HEK293 (cell line): Measurements from ENCODE around the gene MTPN.
A peak's percentile ranks its signal among the peaks of the same experiment; 100 is the strongest.

ENCODE experiments used
- MEIS1 ChIP-seq: sonication (generic); formaldehyde crosslinking; IDR thresholded peaks from 2 replicates; pipeline ENCODE4 v1.8.1; 2022; ENCODE audit warnings: missing genetic modification reagents, mild to moderate bottlenecking, borderline replicate concordance
- OSR2 ChIP-seq: fragments of 450-650 bp; formaldehyde crosslinking; IDR thresholded peaks from 2 replicates; pipeline ENCODE4 v1.5.1; 2016; ENCODE audit warnings: missing biosample characterization, missing genetic modification characterization
- SETDB1 ChIP-seq: IDR thresholded peaks from one replicate; pipeline ENCODE4 v1.6.1; 2017; ENCODE audit warnings: mild to moderate bottlenecking, low read length, moderate library complexity, mixed read lengths; ENCODE audit not compliant: insufficient read length
- SP7 ChIP-seq: fragments of 450-650 bp; formaldehyde crosslinking; IDR thresholded peaks from 2 replicates; pipeline ENCODE4 v1.5.1; 2016; ENCODE audit warnings: missing biosample characterization, missing genetic modification characterization
- TRIM28 ChIP-seq: IDR thresholded peaks from 2 replicates; pipeline ENCODE4 v1.6.1; 2011; ENCODE audit warnings: low read length, control low read depth, borderline replicate concordance
- ZBTB17 ChIP-seq: fragments of 450-650 bp; formaldehyde crosslinking; IDR thresholded peaks from 2 replicates; pipeline ENCODE4 v1.5.1; 2016; ENCODE audit warnings: missing biosample characterization, missing genetic modification characterization
- ZNF114 ChIP-seq: fragments of 450-650 bp; formaldehyde crosslinking; IDR thresholded peaks from 2 replicates; pipeline ENCODE4 v1.5.0; 2017; ENCODE audit warnings: missing biosample characterization, missing genetic modification characterization
- ZNF174 ChIP-seq: fragments of 450-650 bp; formaldehyde crosslinking; IDR thresholded peaks from 2 replicates; pipeline ENCODE4 v1.5.0; 2017; ENCODE audit warnings: missing biosample characterization, mild to moderate bottlenecking, missing genetic modification characterization
- ZNF19 ChIP-seq: fragments of 450-650 bp; formaldehyde crosslinking; IDR thresholded peaks from 2 replicates; pipeline ENCODE4; 2016; ENCODE audit warnings: missing biosample characterization, missing genetic modification characterization, low read depth
- ZNF2 ChIP-seq: fragments of 450-650 bp; formaldehyde crosslinking; IDR thresholded peaks from 2 replicates; pipeline ENCODE4 v1.5.1; 2016; ENCODE audit warnings: missing biosample characterization, missing genetic modification characterization
- ZNF24 ChIP-seq: fragments of 450-650 bp; formaldehyde crosslinking; IDR thresholded peaks from 2 replicates; pipeline ENCODE4 v1.5.1; 2016; ENCODE audit warnings: missing biosample characterization, missing genetic modification characterization
- ZNF248 ChIP-seq: fragments of 450-650 bp; formaldehyde crosslinking; IDR thresholded peaks from 2 replicates; pipeline ENCODE4 v1.5.1; 2017; ENCODE audit warnings: missing biosample characterization, missing genetic modification characterization
- ZNF335 ChIP-seq: fragments of 450-650 bp; formaldehyde crosslinking; conservative IDR thresholded peaks from 2 replicates; pipeline ENCODE4 v1.5.1; 2016; ENCODE audit warnings: missing biosample characterization, missing genetic modification characterization
- ZNF561 ChIP-seq: fragments of 450-650 bp; IDR thresholded peaks from 2 replicates; pipeline ENCODE4 v1.5.1; 2018; ENCODE audit warnings: missing biosample characterization, missing genetic modification characterization, borderline replicate concordance
- ZNF600 ChIP-seq: fragments of 450-650 bp; formaldehyde crosslinking; IDR thresholded peaks from 2 replicates; pipeline ENCODE4 v1.5.1; 2016; ENCODE audit warnings: missing biosample characterization, missing genetic modification characterization
- ZNF610 ChIP-seq: fragments of 450-650 bp; formaldehyde crosslinking; IDR thresholded peaks from 2 replicates; pipeline ENCODE4 v1.5.1; 2016; ENCODE audit warnings: missing biosample characterization, missing genetic modification characterization, borderline replicate concordance
- ZNF626 ChIP-seq: fragments of 450-650 bp; sonication (Bioruptor Pico); formaldehyde crosslinking; IDR thresholded peaks from 2 replicates; pipeline ENCODE4 v1.5.1; 2018; ENCODE audit warnings: missing biosample characterization, missing genetic modification characterization, inconsistent platforms
- ZNF776 ChIP-seq: fragments of 450-650 bp; formaldehyde crosslinking; IDR thresholded peaks from 2 replicates; pipeline ENCODE4 v1.5.0; 2017; ENCODE audit warnings: missing biosample characterization, missing genetic modification characterization, borderline replicate concordance
- ZNF785 ChIP-seq: fragments of 450-650 bp; formaldehyde crosslinking; IDR thresholded peaks from 2 replicates; pipeline ENCODE4 v1.5.1; 2016; ENCODE audit warnings: missing biosample characterization, missing genetic modification characterization
- ZNF791 ChIP-seq: fragments of 450-650 bp; formaldehyde crosslinking; IDR thresholded peaks from 2 replicates; pipeline ENCODE4 v1.5.1; 2016; ENCODE audit warnings: missing biosample characterization, missing genetic modification characterization
- TF ChIP-seq, protein P1 (sequence below): fragments of 450-650 bp; formaldehyde crosslinking; IDR thresholded peaks from 2 replicates; pipeline ENCODE4 v1.5.1; 2016; ENCODE audit warnings: missing biosample characterization, missing genetic modification characterization
- TF ChIP-seq, protein P2 (sequence below): fragments of 450-650 bp; formaldehyde crosslinking; IDR thresholded peaks from 2 replicates; pipeline ENCODE4 v1.5.1; 2016; ENCODE audit warnings: missing biosample characterization, missing genetic modification characterization
- TF ChIP-seq, protein P3 (sequence below): fragments of 450-650 bp; formaldehyde crosslinking; conservative IDR thresholded peaks from 2 replicates; pipeline ENCODE4 v1.5.1; 2016; ENCODE audit warnings: low read depth, missing biosample characterization, missing genetic modification characterization
- TF ChIP-seq, protein P4 (sequence below): fragments of 450-650 bp; formaldehyde crosslinking; IDR thresholded peaks from 2 replicates; pipeline ENCODE4 v1.5.1; 2016; ENCODE audit warnings: missing biosample characterization, missing genetic modification characterization
- TF ChIP-seq, protein P5 (sequence below): fragments of 450-650 bp; formaldehyde crosslinking; IDR thresholded peaks from 2 replicates; pipeline ENCODE4 v1.5.1; 2016; ENCODE audit warnings: missing biosample characterization, missing genetic modification characterization
- TF ChIP-seq, protein P6 (sequence below): fragments of 450-650 bp; formaldehyde crosslinking; IDR thresholded peaks from 2 replicates; pipeline ENCODE4 v1.5.1; 2016; ENCODE audit warnings: missing biosample characterization, missing genetic modification characterization

MTPN gene

DNA sequence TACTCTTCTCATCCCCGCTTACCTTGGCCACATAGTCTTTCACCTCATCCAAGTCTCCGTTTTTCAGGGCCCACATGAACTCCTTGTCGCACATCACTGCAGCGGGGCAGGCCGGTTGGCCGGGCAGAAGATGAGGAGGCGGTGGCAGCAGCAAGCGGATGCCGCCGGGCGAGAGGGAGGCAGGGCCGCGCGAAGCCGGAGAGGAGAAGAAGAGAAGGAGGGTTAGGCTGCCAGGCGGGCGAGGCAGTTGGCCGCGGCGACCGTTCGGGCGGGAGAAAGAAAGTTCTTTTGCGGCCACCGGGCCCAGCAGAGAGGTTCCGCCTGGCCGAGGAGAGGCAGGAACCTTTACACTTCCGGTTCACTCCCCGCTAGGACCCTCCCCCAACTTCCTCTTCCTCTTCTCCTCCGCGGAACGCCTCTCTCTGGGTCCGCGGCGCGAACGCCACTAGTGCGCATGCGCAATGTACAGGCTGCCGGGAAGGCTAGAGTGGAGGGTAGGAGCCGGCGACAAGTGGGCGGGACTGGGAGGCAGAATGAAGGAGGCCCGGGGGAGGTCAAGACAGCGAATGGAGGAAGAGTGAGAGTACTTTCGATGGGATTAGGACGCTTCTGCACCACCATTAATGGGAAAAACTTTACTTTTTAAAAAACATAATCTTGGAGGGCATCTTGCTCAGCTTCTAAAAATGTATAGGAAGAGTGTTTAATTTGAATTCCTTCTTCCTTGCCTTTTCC lies at the start of gene MTPN (continued):
- TF ChIP-seq, protein P1, sequence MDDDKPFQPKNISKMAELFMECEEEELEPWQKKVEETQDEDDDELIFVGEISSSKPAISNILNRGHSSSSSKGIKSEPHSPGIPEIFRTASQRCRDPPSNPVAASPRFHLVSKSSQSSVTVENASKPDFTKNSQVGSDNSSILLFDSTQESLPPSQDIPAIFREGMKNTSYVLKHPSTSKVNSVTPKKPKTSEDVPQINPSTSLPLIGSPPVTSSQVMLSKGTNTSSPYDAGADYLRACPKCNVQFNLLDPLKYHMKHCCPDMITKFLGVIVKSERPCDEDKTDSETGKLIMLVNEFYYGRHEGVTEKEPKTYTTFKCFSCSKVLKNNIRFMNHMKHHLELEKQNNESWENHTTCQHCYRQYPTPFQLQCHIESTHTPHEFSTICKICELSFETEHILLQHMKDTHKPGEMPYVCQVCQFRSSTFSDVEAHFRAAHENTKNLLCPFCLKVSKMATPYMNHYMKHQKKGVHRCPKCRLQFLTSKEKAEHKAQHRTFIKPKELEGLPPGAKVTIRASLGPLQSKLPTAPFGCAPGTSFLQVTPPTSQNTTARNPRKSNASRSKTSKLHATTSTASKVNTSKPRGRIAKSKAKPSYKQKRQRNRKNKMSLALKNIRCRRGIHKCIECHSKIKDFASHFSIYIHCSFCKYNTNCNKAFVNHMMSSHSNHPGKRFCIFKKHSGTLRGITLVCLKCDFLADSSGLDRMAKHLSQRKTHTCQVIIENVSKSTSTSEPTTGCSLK (tag by site-specific recombination) = no peak
- TF ChIP-seq ZNF561 (tag by site-specific recombination) (0 out of 2 replicates have a peak, but pooled peaks have one; percentile 52), ZNF24 (0 out of 2 replicates have a peak, but pooled peaks have one; percentile 21), SP7 (tag by site-specific recombination) (peak; percentile 53; the same call in 1 of the 2 replicates), ZNF19 (tag by site-specific recombination) (no peak), ZNF174 (tag by site-specific recombination) (no peak), ZNF626 (tag by site-specific recombination) (no peak), ZNF2 (tag by site-specific recombination) (peak; percentile 26; the same call in 1 of the 2 replicates), ZNF600 (peak; percentile 92), ZNF114 (no peak), ZNF785 (tag by site-specific recombination) (no peak), ZNF776 (tag by site-specific recombination) (no peak), MEIS1 (CRISPR knock-in tag) (no peak), TRIM28 (peak; percentile 80), ZNF248 (no peak), ZNF335 (tag by site-specific recombination) (peak; percentile 81), SETDB1 (peak; percentile 58), ZBTB17 (tag by site-specific recombination) (peak; percentile 62), ZNF791 (no peak), ZNF610 (no peak), OSR2 (tag by site-specific recombination) (no peak)
- TF ChIP-seq, protein P2, sequence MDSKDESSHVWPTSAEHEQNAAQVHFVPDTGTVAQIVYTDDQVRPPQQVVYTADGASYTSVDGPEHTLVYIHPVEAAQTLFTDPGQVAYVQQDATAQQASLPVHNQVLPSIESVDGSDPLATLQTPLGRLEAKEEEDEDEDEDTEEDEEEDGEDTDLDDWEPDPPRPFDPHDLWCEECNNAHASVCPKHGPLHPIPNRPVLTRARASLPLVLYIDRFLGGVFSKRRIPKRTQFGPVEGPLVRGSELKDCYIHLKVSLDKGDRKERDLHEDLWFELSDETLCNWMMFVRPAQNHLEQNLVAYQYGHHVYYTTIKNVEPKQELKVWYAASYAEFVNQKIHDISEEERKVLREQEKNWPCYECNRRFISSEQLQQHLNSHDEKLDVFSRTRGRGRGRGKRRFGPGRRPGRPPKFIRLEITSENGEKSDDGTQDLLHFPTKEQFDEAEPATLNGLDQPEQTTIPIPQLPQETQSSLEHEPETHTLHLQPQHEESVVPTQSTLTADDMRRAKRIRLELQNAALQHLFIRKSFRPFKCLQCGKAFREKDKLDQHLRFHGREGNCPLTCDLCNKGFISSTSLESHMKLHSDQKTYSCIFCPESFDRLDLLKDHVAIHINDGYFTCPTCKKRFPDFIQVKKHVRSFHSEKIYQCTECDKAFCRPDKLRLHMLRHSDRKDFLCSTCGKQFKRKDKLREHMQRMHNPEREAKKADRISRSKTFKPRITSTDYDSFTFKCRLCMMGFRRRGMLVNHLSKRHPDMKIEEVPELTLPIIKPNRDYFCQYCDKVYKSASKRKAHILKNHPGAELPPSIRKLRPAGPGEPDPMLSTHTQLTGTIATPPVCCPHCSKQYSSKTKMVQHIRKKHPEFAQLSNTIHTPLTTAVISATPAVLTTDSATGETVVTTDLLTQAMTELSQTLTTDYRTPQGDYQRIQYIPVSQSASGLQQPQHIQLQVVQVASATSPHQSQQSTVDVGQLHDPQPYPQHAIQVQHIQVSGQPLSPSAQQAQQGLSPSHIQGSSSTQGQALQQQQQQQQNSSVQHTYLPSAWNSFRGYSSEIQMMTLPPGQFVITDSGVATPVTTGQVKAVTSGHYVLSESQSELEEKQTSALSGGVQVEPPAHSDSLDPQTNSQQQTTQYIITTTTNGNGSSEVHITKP (tag by site-specific recombination) = peak; percentile 98
- TF ChIP-seq, protein P3, sequence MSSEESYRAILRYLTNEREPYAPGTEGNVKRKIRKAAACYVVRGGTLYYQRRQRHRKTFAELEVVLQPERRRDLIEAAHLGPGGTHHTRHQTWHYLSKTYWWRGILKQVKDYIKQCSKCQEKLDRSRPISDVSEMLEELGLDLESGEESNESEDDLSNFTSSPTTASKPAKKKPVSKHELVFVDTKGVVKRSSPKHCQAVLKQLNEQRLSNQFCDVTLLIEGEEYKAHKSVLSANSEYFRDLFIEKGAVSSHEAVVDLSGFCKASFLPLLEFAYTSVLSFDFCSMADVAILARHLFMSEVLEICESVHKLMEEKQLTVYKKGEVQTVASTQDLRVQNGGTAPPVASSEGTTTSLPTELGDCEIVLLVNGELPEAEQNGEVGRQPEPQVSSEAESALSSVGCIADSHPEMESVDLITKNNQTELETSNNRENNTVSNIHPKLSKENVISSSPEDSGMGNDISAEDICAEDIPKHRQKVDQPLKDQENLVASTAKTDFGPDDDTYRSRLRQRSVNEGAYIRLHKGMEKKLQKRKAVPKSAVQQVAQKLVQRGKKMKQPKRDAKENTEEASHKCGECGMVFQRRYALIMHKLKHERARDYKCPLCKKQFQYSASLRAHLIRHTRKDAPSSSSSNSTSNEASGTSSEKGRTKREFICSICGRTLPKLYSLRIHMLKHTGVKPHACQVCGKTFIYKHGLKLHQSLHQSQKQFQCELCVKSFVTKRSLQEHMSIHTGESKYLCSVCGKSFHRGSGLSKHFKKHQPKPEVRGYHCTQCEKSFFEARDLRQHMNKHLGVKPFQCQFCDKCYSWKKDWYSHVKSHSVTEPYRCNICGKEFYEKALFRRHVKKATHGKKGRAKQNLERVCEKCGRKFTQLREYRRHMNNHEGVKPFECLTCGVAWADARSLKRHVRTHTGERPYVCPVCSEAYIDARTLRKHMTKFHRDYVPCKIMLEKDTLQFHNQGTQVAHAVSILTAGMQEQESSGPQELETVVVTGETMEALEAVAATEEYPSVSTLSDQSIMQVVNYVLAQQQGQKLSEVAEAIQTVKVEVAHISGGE (tag by site-specific recombination) = peak; percentile 95
- TF ChIP-seq, protein P4, sequence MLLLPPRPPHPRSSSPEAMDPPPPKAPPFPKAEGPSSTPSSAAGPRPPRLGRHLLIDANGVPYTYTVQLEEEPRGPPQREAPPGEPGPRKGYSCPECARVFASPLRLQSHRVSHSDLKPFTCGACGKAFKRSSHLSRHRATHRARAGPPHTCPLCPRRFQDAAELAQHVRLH (tag by site-specific recombination) = peak; percentile 55
- TF ChIP-seq, protein P5, sequence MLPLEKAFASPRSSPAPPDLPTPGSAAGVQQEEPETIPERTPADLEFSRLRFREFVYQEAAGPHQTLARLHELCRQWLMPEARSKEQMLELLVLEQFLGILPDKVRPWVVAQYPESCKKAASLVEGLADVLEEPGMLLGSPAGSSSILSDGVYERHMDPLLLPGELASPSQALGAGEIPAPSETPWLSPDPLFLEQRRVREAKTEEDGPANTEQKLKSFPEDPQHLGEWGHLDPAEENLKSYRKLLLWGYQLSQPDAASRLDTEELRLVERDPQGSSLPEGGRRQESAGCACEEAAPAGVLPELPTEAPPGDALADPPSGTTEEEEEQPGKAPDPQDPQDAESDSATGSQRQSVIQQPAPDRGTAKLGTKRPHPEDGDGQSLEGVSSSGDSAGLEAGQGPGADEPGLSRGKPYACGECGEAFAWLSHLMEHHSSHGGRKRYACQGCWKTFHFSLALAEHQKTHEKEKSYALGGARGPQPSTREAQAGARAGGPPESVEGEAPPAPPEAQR = no peak
- TF ChIP-seq, protein P6, sequence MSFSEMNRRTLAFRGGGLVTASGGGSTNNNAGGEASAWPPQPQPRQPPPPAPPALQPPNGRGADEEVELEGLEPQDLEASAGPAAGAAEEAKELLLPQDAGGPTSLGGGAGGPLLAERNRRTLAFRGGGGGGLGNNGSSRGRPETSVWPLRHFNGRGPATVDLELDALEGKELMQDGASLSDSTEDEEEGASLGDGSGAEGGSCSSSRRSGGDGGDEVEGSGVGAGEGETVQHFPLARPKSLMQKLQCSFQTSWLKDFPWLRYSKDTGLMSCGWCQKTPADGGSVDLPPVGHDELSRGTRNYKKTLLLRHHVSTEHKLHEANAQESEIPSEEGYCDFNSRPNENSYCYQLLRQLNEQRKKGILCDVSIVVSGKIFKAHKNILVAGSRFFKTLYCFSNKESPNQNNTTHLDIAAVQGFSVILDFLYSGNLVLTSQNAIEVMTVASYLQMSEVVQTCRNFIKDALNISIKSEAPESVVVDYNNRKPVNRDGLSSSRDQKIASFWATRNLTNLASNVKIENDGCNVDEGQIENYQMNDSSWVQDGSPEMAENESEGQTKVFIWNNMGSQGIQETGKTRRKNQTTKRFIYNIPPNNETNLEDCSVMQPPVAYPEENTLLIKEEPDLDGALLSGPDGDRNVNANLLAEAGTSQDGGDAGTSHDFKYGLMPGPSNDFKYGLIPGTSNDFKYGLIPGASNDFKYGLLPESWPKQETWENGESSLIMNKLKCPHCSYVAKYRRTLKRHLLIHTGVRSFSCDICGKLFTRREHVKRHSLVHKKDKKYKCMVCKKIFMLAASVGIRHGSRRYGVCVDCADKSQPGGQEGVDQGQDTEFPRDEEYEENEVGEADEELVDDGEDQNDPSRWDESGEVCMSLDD (tag by site-specific recombination) = no peak
